ENCODE results near the gene APOC4. TPM values are rescaled to one million over a fixed set of nuclear protein-coding genes. Genes with fewer than 3 reads are reported as not detected.

Gene APOC4
- total RNA-seq, 2 donors from 2014 or later = not detected

Other genes starting within 250 kb of the APOC4 start
- gene CEACAM16, start 243.1 kb upstream of the APOC4 start, total RNA-seq = not detected
- 100 to 1,000 TPM in 1 of 2 donors, 10 to 100 TPM in 1; 83.8 to 124 TPM for gene BCL3, start 193.5 kb upstream of the APOC4 start, total RNA-seq
- gene CBLC, start 164.3 kb upstream of the APOC4 start, total RNA-seq = not detected
- gene BCAM, start 133.1 kb upstream of the APOC4 start, total RNA-seq = under 1 TPM in 1 of 2 donors, not detected in 1; 0.31 TPM
- gene NECTIN2, start 95.9 kb upstream of the APOC4 start, total RNA-seq = under 1 TPM; 0.89 to 0.98 TPM
- 100 to 1,000 TPM in 1 of 2 donors, 10 to 100 TPM in 1; 38.2 to 120 TPM for gene TOMM40, start 51.0 kb upstream of the APOC4 start, total RNA-seq
- 1 to 10 TPM in 1 of 2 donors, under 1 TPM in 1; 0.80 to 2.9 TPM for gene APOE, start 36.4 kb upstream of the APOC4 start, total RNA-seq
- gene APOC1, start 27.6 kb upstream of the APOC4 start, total RNA-seq = under 1 TPM in 1 of 2 donors, not detected in 1; 0.61 TPM
- not detected for gene APOC2, start 3.8 kb downstream of the APOC4 start, total RNA-seq
- 10 to 100 TPM; 54.0 to 58.5 TPM for gene CLPTM1, start 13.1 kb downstream of the APOC4 start, total RNA-seq
- gene RELB, start 59.2 kb downstream of the APOC4 start, total RNA-seq = 10 to 100 TPM; 31.7 to 56.5 TPM
- 100 to 1,000 TPM; 115 to 133 TPM for gene CLASRP, start 96.8 kb downstream of the APOC4 start, total RNA-seq
- 1 to 10 TPM; 2.3 to 6.7 TPM for gene ZNF296, start 134.2 kb downstream of the APOC4 start, total RNA-seq
- gene GEMIN7, start 137.0 kb downstream of the APOC4 start, total RNA-seq = 10 to 100 TPM in 1 of 2 donors, 1 to 10 TPM in 1; 8.3 to 54.3 TPM
- 10 to 100 TPM; 12.4 to 18.3 TPM for gene PPP1R37, start 150.9 kb downstream of the APOC4 start, total RNA-seq
- gene NKPD1, start 218.7 kb downstream of the APOC4 start, total RNA-seq = under 1 TPM in 1 of 2 donors, not detected in 1; 0.14 TPM
- 10 to 100 TPM; 27.2 to 36.8 TPM for gene TRAPPC6A, start 236.0 kb downstream of the APOC4 start, total RNA-seq
- gene BLOC1S3, start 236.5 kb downstream of the APOC4 start, total RNA-seq = 10 to 100 TPM; 15.0 to 16.7 TPM